DND-41 (cell line): ENCODE measurements around the gene TMEM243.

Source experiments
- CTCF ChIP-seq: IDR thresholded peaks from 2 replicates; pipeline ENCODE4 v1.5.1; 2012; ENCODE audit warnings: borderline replicate concordance, low read length, moderate library complexity, mild to moderate bottlenecking; ENCODE audit not compliant: poor library complexity, severe bottlenecking; ENCODE audit errors: extremely low read depth
- EZH2 ChIP-seq: IDR thresholded peaks from 3 replicates; pipeline ENCODE4 v1.6.1; 2012; ENCODE audit warnings: borderline replicate concordance, low read depth, mild to moderate bottlenecking, moderate library complexity, low read length, inconsistent platforms; ENCODE audit not compliant: severe bottlenecking

- TF ChIP-seq CTCF (no peak), EZH2 (no peak)
These were observed 4.1 kb upstream of the TMEM243 start for GRCh38 chr7:87223666-87224065.
